HCT116 (cell line): ENCODE results near the gene CYP2S1. TPM values are rescaled to one million over a fixed set of nuclear protein-coding genes. Genes with fewer than 3 reads are reported as not detected.

ENCODE experiments used
- ATAC-seq: fragments of 200-7000 bp; cut with Tn5 transposase; 2 replicates; pipeline ENCODE4 v1.9.1; 2020; ENCODE audit warnings: mild to moderate bottlenecking, moderate library complexity
- BruUV-seq: library from RNA; stranded (reverse); fragments of 400-500 nt; replicated peaks from 2 replicates; lab custom pipeline; 2021; lab: Mats Ljungman, UMichigan
- CTCF ChIA-PET: fragments of 300-600 bp; sonication (Branson Sonifier 250); formaldehyde crosslinking; loops from one replicate; lab custom pipeline; 2021; ENCODE audit warnings: antibody characterized with exemption; lab: Charles Lee
- POLR2A ChIA-PET: fragments of 300-600, 350-600 bp; sonication (Branson Sonifier 250); formaldehyde crosslinking; loops from one replicate; lab custom pipeline; 2021; ENCODE audit warnings: antibody characterized with exemption; lab: Charles Lee
- RAD21 ChIA-PET, 2 experiments: fragments of 300-600 bp; sonication (Branson Sonifier 250); formaldehyde crosslinking; loops; one replicate each; lab custom pipeline; 2023; ENCODE audit warnings: low total read pairs in 2 of 2; ENCODE audit not compliant: uncharacterized antibody in 2 of 2, unreplicated experiment in 2 of 2, low non-redundant PET in 1 of 2; lab: Charles Lee
- DNase-seq: peaks from one replicate; pipeline ENCODE4 v3.0.0-alpha.2; 2010; ENCODE audit warnings: low read depth, low spot score
- H2AFZ ChIP-seq: fragments of 200-600 bp; shearing (Covaris generic), sonication (generic); 2 replicates; pipeline ENCODE4 v1.6.1; 2017; ENCODE audit warnings: low read depth, mixed run types, mixed read lengths, antibody characterized with exemption, low read length; ENCODE audit not compliant: poor library complexity, severe bottlenecking
- H3K27ac ChIP-seq: 2 replicates; pipeline ENCODE4 v1.5.1; 2012; ENCODE audit warnings: low read depth, low read length
- H3K27me3 ChIP-seq: fragments of 200-600 bp; sonication (generic); 2 replicates; pipeline ENCODE4 v1.6.1; 2016; ENCODE audit warnings: mixed run types, low read length, mixed read lengths; ENCODE audit not compliant: insufficient read depth
- H3K36me3 ChIP-seq, 2 experiments: fragments of 200-500 bp in 1 of 2; fragments of 200-600 bp in 1 of 2; sonication (Bioruptor generic) in 1 of 2; sonication (generic) in 1 of 2; 2 replicates each; pipeline versions ENCODE4 v1.5.1 to v1.6.1; 2014 to 2016; ENCODE audit warnings: low read length in 2 of 2, inconsistent platforms in 1 of 2, mixed read lengths in 1 of 2, mixed run types in 1 of 2; ENCODE audit not compliant: insufficient read depth in 2 of 2, control insufficient read depth in 1 of 2
- H3K4me1 ChIP-seq, 2 experiments: fragments of 200-600 bp in 1 of 2; sonication (generic) in 1 of 2; 2 replicates each; pipeline versions ENCODE4 v1.5.1 to v1.6.1; 2012 to 2017; ENCODE audit warnings: low read length in 2 of 2, inconsistent platforms in 1 of 2, mild to moderate bottlenecking in 1 of 2, mixed read lengths in 1 of 2, mixed run types in 1 of 2, moderate library complexity in 1 of 2; ENCODE audit not compliant: insufficient read depth in 2 of 2, control insufficient read depth in 1 of 2
- H3K4me2 ChIP-seq: fragments of 200-600 bp; sonication (generic); 2 replicates; pipeline ENCODE4 v1.6.1; 2017; ENCODE audit warnings: mixed run types, low read length, mixed read lengths
- H3K4me3 ChIP-seq, 2 experiments: fragments of 200-600 bp in 1 of 2; sonication (generic) in 1 of 2; replicated peaks in 1 of 2; 2 replicates each; pipeline ENCODE4 v1.5.1; 2011 to 2016; ENCODE audit warnings: low read length in 2 of 2, control low read depth in 1 of 2, low read depth in 1 of 2, mild to moderate bottlenecking in 1 of 2, mixed read lengths in 1 of 2, mixed run types in 1 of 2
- H3K79me2 ChIP-seq: fragments of 200-600 bp; sonication (generic); 2 replicates; pipeline ENCODE4 v1.6.1; 2017; ENCODE audit warnings: mild to moderate bottlenecking, mixed run types, low read length, moderate library complexity, mixed read lengths; ENCODE audit not compliant: insufficient read depth
- H3K9ac ChIP-seq: fragments of 200-600 bp; sonication (generic); 2 replicates; pipeline ENCODE4 v1.6.1; 2016; ENCODE audit warnings: low read length, mixed read lengths
- H3K9me2 ChIP-seq: fragments of 200-600 bp; sonication (generic), shearing (Covaris generic); 2 replicates; pipeline ENCODE4 v1.6.1; 2017; ENCODE audit warnings: mixed run types, mild to moderate bottlenecking, moderate library complexity; ENCODE audit not compliant: insufficient read depth
- H3K9me3 ChIP-seq, 2 experiments: fragments of 200-500 bp in 1 of 2; fragments of 200-600 bp in 1 of 2; sonication (Bioruptor generic) in 1 of 2; sonication (generic) in 1 of 2; 2 replicates each; pipeline ENCODE4 v1.6.1; 2014 to 2017; ENCODE audit warnings: low read length in 2 of 2, mixed read lengths in 2 of 2, inconsistent platforms in 1 of 2, low read depth in 1 of 2, mild to moderate bottlenecking in 1 of 2, mixed run types in 1 of 2, moderate library complexity in 1 of 2; ENCODE audit not compliant: control insufficient read depth in 1 of 2, insufficient read depth in 1 of 2
- H4K20me1 ChIP-seq: fragments of 200-600 bp; sonication (generic), shearing (Covaris generic); 2 replicates; pipeline ENCODE4 v1.6.1; 2017; ENCODE audit warnings: mixed run types, mild to moderate bottlenecking, moderate library complexity; ENCODE audit not compliant: insufficient read depth
- CBX3 ChIP-seq: IDR thresholded peaks from 2 replicates; pipeline ENCODE4 v1.6.1; 2012; ENCODE audit warnings: low read depth
- CEBPB ChIP-seq: IDR thresholded peaks from 2 replicates; pipeline ENCODE4 v1.6.1; 2012; ENCODE audit warnings: low read depth
- EZH2 ChIP-seq: fragments of 200-600 bp; sonication (generic); IDR thresholded peaks from 2 replicates; pipeline ENCODE4 v1.6.1; 2017; ENCODE audit warnings: antibody characterized with exemption, mixed run types
- EZH2phosphoT487 ChIP-seq: fragments of 200-600 bp; IDR thresholded peaks from 2 replicates; pipeline ENCODE4 v1.6.1; 2018; ENCODE audit warnings: antibody characterized with exemption, borderline replicate concordance
- FOSL1 ChIP-seq: IDR thresholded peaks from 2 replicates; pipeline ENCODE4 v1.6.1; 2012; ENCODE audit warnings: low read depth
- JUND ChIP-seq: IDR thresholded peaks from 2 replicates; pipeline ENCODE4 v1.6.1; 2012
- MAX ChIP-seq: IDR thresholded peaks from 2 replicates; pipeline ENCODE4 v1.6.1; 2012
- POLR2A ChIP-seq: IDR thresholded peaks from 2 replicates; pipeline ENCODE4 v1.7.0; 2011; ENCODE audit warnings: borderline replicate concordance; ENCODE audit not compliant: insufficient read depth, insufficient read length; ENCODE audit errors: extremely low read depth
- POLR2AphosphoS5 ChIP-seq: IDR thresholded peaks from 2 replicates; pipeline ENCODE4 v1.6.1; 2011; ENCODE audit warnings: mild to moderate bottlenecking, low read depth, low read length, moderate library complexity
- RAD21 ChIP-seq: IDR thresholded peaks from 2 replicates; pipeline ENCODE4 v1.6.1; 2012; ENCODE audit warnings: low read depth, mild to moderate bottlenecking
- SIN3A ChIP-seq: IDR thresholded peaks from 2 replicates; pipeline ENCODE4 v1.6.1; 2012; ENCODE audit warnings: low read depth
- SP1 ChIP-seq: IDR thresholded peaks from 2 replicates; pipeline ENCODE4 v1.6.1; 2012; ENCODE audit warnings: low read depth
- SRF ChIP-seq: IDR thresholded peaks from 2 replicates; pipeline ENCODE4 v1.6.1; 2012; ENCODE audit warnings: low read depth
- TCF7L2 ChIP-seq: IDR thresholded peaks from 2 replicates; pipeline ENCODE4 v1.7.0; 2011; ENCODE audit warnings: borderline replicate concordance, inconsistent platforms; ENCODE audit not compliant: insufficient read depth, insufficient read length; ENCODE audit errors: extremely low read depth
- YY1 ChIP-seq: IDR thresholded peaks from 2 replicates; pipeline ENCODE4 v1.6.1; 2011; ENCODE audit warnings: low read length, low read depth, moderate library complexity, mild to moderate bottlenecking; ENCODE audit not compliant: insufficient replicate concordance; ENCODE audit errors: extremely low read depth
- ZFX ChIP-seq: fragments of 450-650 bp; IDR thresholded peaks from 2 replicates; pipeline ENCODE4 v1.6.1; 2017
- ZNF274 ChIP-seq: fragments of 200-500 bp; sonication (Bioruptor generic); IDR thresholded peaks from 2 replicates; pipeline ENCODE4 v1.6.1; 2014; ENCODE audit warnings: mild to moderate bottlenecking, low read depth, low read length, inconsistent platforms
- intact Hi-C: fragments of 100-400 bp; cut with micrococcal nuclease; formaldehyde crosslinking; loops from 2 replicates; pipeline ENCODE4 v1.10.0; 2022
- total RNA-seq: library from RNA; stranded (reverse); gene quantifications from one replicate; pipeline ENCODE4 v1.2.1, GENCODE V29; 2021; ENCODE audit not compliant: unreplicated experiment

CYP2S1 gene
- total RNA-seq, 1 experiment from 2014 or later = 17.6 TPM

- Histone ChIP-seq H3K36me3 (peaks cover 0 to 5% of the 10 kb centered on the region in 2 experiments; a peak in 1 of 4 replicates), H3K9me3 (no peaks in the 10 kb centered on the region), H3K79me2 (no peaks in the 10 kb centered on the region), H3K4me3 (peak overlapping the region; percentile 75 to 79; a peak in 3 of 4 replicates), H3K27ac (peak overlapping the region; percentile 78; the same call in 1 of the 2 replicates), H4K20me1 (no peaks in the 10 kb centered on the region), H3K4me2 (peak overlapping the region; percentile 86), H3K27me3 (no peaks in the 10 kb centered on the region), H2AFZ (no peak overlapping the region), H3K4me1 (peaks cover 10 to 23% of the 10 kb centered on the region in 2 experiments), H3K9ac (no peak overlapping the region), H3K9me2 (no peaks in the 10 kb centered on the region)
- ChIA-PET CTCF (interaction anchor here (0.8 kb wide), 1 partner anchor 513 kb away, joined by 3 read pairs; no protein-coding TSS in a partner anchor), POLR2A (interaction anchor here (0.6 to 1.8 kb wide), 3 partner anchors 8 to 44 kb away, joined by 3 to 8 read pairs (median 6); no protein-coding TSS in a partner anchor), RAD21 (no interaction called here)
- DNase-seq (no peak), ATAC-seq (no peak)
- intact Hi-C loops = no loop called here
- TF ChIP-seq CBX3 (no peak), POLR2A (no peak), EZH2phosphoT487 (no peak), EZH2 (no peak), SRF (no peak)
- no TSS peak for BruUV-seq
Observed at GRCh38 chr19:41194157-41194552, 1.1 kb downstream of the CYP2S1 start.

- intact Hi-C loops = no loop called here
- ChIA-PET CTCF (no interaction called here), POLR2A (no interaction called here), RAD21 (no interaction called here)
- H3K9me2 ChIP-seq = no peaks in the 10 kb centered on the region
- no peaks in the 10 kb centered on the region for H3K79me2 ChIP-seq
- no TSS peak for BruUV-seq
- peaks cover 0 to 5% of the 10 kb centered on the region in 2 experiments; a peak in 1 of 4 replicates for H3K36me3 ChIP-seq
- H4K20me1 ChIP-seq = no peaks in the 10 kb centered on the region
- no peak overlapping the region for H3K9ac ChIP-seq
- H3K9me3 ChIP-seq = no peaks in the 10 kb centered on the region
- DNase-seq (no peak), ATAC-seq (no peak)
- no peak overlapping the region for H3K4me2 ChIP-seq
- no peak overlapping the region for H2AFZ ChIP-seq
- no peak overlapping the region for H3K27ac ChIP-seq
- no peak overlapping the region for H3K4me3 ChIP-seq
- TF ChIP-seq MAX (no peak), SIN3A (no peak), CBX3 (no peak), SP1 (no peak), YY1 (no peak), SRF (no peak), POLR2A (no peak), ZFX (no peak), JUND (no peak), FOSL1 (no peak), RAD21 (no peak), POLR2AphosphoS5 (no peak), ZNF274 (no peak), CEBPB (no peak), TCF7L2 (no peak)
- H3K4me1 ChIP-seq = peaks cover 8 to 18% of the 10 kb centered on the region in 2 experiments
- no peaks in the 10 kb centered on the region for H3K27me3 ChIP-seq
Observed at GRCh38 chr19:41195675-41196497, 2.9 kb downstream of the CYP2S1 start.
